ENCODE results near the gene FGR.

FGR gene

DNA sequence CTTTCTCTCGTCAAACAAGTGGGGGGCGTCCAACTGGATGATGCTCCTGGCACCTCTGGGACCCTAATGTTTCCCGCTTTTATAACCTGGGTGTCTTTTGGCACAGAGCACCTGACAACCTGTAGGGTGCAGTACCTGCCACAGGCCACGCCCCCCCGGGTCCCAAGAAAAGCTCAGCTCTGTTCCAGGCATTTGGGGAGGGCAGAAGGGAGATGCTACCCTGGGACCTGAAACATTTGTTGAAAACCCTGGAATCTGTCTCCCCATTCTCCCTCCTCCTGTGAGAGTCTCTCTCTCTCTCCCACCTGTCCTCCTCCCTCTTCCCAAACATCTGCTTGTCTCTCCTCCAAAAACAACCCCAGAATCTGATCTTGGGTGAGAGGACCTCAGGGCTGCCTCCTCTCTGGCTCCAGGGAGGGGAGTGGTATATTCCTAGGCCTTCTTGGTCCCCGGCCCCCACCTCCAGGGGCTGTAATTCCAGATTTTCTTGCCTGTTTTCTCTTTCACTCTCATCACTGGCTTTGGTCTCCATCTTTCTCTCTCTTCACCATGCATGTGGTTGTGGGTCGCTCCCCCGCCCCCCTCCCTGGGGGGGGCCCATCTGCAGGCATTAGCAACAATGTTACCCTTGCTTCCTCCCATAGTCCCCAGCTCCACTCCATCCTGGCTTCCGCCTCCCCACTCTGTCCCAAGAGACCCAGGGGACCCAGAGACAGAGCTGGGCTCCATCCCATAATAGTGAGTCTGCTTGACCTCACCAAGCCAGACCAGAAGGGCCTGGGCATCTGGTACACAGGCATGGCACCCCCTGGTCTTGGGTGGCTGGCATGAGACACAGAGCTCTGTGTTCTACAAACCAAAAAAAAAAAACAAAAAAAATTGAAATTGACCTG, 35.1 kb downstream of the FGR start:
- no peak overlapping the region for H3K27ac Mint-ChIP-seq
- peaks cover 2% of the 10 kb centered on the region for H3K36me3 Mint-ChIP-seq
- H3K27me3 Mint-ChIP-seq: no peaks in the 10 kb centered on the region
- no peak overlapping the region for H3K4me3 Mint-ChIP-seq
- no peaks in the 10 kb centered on the region for H3K9me3 Mint-ChIP-seq
- no peak for ATAC-seq (ENCODE audit: low read depth)
- DNase-seq (ENCODE audit: low spot score in 2 of 2): no peak
- peaks cover 31% of the 10 kb centered on the region for H3K4me1 Mint-ChIP-seq

DNA sequence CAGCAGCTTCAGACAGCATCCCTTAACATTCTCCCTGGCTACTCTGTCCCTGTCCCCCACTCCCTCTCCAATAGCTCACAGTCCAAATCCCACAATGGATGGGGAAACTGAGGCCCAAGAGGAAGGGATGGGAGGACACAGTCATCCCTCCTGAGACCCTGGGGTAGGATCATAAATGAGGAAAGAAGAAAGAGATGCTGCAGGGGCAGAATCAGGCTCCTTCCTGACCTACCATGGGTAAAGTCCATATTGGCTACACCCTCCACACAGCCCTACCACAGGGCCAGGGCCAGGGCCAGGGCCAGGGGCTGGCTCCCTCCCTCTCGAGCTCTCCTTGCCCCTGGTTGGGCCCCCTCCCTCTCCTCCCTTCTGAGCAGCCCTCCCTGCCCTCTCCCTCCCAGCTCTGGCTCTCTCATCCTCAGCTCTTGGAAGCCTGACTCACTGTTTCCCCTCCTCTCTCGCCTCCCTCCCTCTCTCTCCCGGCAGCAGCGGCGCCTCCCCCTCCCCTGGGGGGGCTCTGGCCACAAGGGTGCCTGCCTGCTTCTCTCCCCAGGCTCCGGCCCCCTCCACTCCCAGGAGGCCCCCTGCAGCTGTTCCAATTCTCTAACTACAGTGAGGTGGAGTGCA, 36.0 kb downstream of the FGR start:
- Mint-ChIP-seq H3K4me1 (peaks cover 30% of the 10 kb centered on the region), H3K9me3 (no peaks in the 10 kb centered on the region), H3K4me3 (no peak overlapping the region), H3K36me3 (peaks cover 2% of the 10 kb centered on the region), H3K27ac (no peak overlapping the region), H3K27me3 (no peaks in the 10 kb centered on the region)
- DNase-seq (ENCODE audit: low spot score in 2 of 2) (no peak), ATAC-seq (ENCODE audit: low read depth) (no peak)

DNA sequence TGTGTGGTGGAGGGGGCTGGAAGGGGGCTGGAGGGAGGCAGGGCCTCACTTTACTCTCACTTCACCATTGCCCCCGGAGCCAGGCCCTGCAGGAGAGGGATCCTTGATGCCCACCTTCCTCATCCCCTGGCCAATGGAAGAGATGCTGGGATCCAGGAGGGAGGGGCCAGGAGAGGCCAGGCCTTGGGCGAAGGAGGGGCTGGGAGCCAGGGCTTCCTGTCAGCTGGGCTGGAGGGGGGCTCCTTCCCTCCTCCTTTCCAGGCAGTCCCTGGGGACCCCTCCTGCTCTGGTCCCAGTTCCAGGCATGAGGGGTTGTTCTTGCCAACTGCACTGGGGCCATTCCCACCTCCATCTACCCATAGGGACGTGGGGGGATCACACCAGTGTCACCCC, 36.7 kb downstream of the FGR start:
- H3K4me3 Mint-ChIP-seq: no peak overlapping the region
- H3K27me3 Mint-ChIP-seq: no peaks in the 10 kb centered on the region
- no peak overlapping the region for H3K27ac Mint-ChIP-seq
- ATAC-seq (ENCODE audit: low read depth) (no peak), DNase-seq (ENCODE audit: low spot score in 2 of 2) (no peak)
- no peaks in the 10 kb centered on the region for H3K9me3 Mint-ChIP-seq
- H3K4me1 Mint-ChIP-seq: peaks cover 28% of the 10 kb centered on the region
- peaks cover 2% of the 10 kb centered on the region for H3K36me3 Mint-ChIP-seq

DNA sequence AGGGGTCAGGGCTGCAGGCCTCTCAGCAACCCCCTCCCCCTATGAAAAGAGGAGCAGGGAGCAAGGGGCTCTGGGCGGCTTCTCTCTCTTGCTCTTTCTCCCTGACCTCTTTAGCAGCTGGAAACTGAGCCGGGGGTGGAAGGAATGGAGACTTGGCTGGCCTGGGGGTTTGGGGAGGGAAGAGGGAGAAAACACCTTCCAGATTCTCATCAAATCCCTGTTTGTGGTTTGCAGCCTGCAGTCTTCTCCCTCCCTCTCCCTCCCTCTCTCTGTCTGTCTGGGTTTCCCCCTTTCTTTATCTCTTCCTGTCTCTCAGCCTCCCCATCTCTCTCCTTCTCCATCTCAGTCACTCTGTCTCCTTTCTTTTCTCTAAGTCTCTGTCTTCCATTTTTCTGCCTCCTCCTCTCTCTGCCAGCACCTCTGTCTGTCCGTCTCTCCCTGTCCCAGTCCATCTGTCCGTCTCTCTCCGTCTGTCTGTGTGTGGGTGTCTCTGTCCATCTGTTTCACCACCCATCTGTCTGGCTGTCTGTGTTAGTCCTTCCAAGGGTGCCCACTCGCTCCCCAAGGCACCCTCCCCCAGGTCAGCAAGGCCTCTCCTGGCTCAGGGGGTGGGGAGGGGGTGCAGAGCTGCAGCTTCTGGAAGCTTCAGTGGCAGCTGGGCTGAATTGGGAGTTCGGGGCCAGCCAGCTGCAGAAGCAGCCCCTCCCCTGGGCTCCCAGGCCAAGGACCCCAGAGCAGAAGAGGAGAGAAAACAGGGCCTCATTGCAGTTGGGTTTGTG, 37.3 kb downstream of the FGR start:
- no peaks in the 10 kb centered on the region for H3K27me3 Mint-ChIP-seq
- H3K9me3 Mint-ChIP-seq: no peaks in the 10 kb centered on the region
- peaks cover 28% of the 10 kb centered on the region for H3K4me1 Mint-ChIP-seq
- no peak overlapping the region for H3K27ac Mint-ChIP-seq
- peaks cover 2% of the 10 kb centered on the region for H3K36me3 Mint-ChIP-seq
- DNase-seq (ENCODE audit: low spot score in 2 of 2) (no peak), ATAC-seq (ENCODE audit: low read depth) (no peak)
- H3K4me3 Mint-ChIP-seq: peak overlapping the region; percentile 48

DNA sequence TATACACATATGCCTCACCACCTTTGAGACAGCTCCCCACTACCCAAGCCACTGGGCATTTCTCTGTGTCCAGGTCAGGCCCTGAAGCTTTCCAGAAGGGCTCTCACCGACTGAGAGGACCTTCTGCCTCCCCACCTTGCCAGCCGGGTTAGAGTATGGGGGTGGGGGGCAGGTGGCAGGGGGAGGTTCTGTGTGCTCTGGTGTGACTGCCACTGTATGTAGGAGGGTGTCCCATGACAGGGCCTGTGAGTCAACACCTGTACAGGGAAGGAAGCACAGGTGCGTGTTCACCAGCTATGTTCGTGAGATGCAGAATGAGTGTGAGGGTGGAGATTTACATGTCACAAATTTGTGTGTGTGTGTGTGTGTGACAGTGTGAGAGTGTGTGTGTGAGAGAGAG, 38.0 kb downstream of the FGR start:
- peaks cover 23% of the 10 kb centered on the region for H3K4me1 Mint-ChIP-seq
- H3K36me3 Mint-ChIP-seq: peaks cover 2% of the 10 kb centered on the region
- H3K27me3 Mint-ChIP-seq: no peaks in the 10 kb centered on the region
- H3K27ac Mint-ChIP-seq: no peak overlapping the region
- DNase-seq (ENCODE audit: low spot score in 2 of 2): no peak
- no peaks in the 10 kb centered on the region for H3K9me3 Mint-ChIP-seq
- ATAC-seq (ENCODE audit: low read depth): peak; percentile 56
- no peak overlapping the region for H3K4me3 Mint-ChIP-seq

DNA sequence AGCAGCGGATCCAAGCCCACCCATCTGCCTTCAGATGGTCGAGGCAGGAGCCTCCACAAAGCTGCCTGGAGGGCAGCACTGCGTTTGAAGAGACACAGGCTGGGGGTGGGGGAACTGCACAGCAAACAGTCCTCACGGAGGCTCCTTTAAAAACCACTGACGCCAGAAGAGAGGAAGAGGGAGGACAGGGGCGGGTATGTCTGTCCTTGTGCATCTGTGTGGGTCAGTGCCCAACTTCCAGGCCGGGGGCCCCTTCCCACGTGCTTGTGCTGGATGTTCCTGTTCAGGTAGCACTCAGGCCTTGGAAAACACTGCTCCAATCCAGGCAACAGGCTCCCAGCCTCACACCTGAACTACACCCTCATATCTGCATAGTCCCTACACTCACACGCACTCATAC, 38.7 kb downstream of the FGR start:
- no peak for DNase-seq (ENCODE audit: low spot score in 2 of 2)
- H3K4me3 Mint-ChIP-seq: no peak overlapping the region
- no peaks in the 10 kb centered on the region for H3K9me3 Mint-ChIP-seq
- H3K4me1 Mint-ChIP-seq: peaks cover 21% of the 10 kb centered on the region
- no peaks in the 10 kb centered on the region for H3K27me3 Mint-ChIP-seq
- H3K36me3 Mint-ChIP-seq: peaks cover 2% of the 10 kb centered on the region
- no peak for ATAC-seq (ENCODE audit: low read depth)
- no peak overlapping the region for H3K27ac Mint-ChIP-seq

DNA sequence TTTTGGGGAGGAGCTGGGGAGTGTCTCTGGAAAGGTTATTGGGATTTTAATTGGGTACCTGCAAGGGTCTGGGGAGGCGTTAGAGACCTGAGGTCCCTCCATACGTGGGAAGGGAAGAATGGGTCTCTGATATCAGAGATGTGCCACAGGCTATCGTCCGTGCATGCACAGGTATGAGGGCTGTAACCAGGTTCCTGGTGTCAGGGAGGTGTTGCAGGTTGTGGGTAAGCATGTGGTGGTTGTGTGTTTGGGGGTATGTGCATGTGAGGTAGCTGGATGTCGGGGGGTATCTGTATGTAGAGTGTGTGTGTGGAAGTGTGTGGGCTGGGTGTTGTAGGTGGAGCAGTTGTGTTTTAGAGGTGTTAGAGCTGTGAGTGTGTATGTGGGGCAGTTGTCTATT, 39.4 kb downstream of the FGR start:
- H3K9me3 Mint-ChIP-seq: no peaks in the 10 kb centered on the region
- no peaks in the 10 kb centered on the region for H3K27me3 Mint-ChIP-seq
- H3K4me1 Mint-ChIP-seq: peaks cover 16% of the 10 kb centered on the region
- peaks cover 2% of the 10 kb centered on the region for H3K36me3 Mint-ChIP-seq
- H3K4me3 Mint-ChIP-seq: no peak overlapping the region
- ATAC-seq (ENCODE audit: low read depth) (no peak), DNase-seq (ENCODE audit: low spot score in 2 of 2) (no peak)
- H3K27ac Mint-ChIP-seq: no peak overlapping the region

DNA sequence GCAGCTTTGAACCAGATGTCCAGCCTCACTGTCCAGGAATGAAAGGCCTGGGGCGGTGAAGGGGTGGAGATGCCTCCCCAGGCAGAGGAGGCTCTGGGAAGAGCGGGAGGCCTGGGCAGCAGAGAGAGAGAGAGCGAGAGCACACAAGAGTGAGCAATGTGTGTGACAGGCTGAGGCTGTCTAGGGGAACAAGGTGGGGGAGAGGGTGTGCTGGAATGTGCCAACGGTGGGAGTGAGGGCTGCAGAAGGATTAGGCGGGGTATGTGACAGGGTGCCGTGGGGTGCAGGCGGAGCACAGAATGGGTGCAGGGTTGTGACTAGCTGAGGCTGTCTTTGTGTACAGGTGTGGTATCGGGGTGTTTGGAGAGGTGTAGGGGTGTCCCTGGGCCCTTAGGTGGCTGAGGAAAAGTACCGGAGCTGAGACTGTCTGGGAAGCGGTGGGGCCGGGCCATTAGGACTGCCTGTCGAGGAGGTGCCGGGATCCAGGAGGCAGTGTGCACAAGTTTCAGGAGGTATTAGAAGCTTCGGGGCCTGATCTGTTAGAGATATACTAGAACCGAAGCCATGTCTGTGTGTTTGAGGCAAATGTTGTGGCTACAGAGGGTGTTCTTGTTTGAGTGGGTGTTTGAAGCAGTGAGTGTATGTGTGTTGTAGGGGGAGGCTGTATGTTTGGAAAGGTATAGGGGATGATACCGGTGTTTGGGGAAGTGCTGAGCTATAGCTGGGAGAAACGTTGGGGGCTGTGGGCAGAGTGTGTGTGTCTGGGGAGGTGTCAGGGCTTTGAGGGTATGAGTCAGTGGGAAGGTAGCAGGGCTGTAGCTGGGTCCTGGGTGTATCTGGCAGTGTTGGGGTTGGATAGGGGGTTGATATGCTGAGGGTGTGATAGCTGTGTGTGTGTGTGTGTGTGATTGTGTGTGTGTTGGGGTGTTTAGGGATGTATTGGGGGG, 40.1 kb downstream of the FGR start:
- H3K27ac Mint-ChIP-seq: no peak overlapping the region
- DNase-seq (ENCODE audit: low spot score in 2 of 2): no peak
- peaks cover 2% of the 10 kb centered on the region for H3K36me3 Mint-ChIP-seq
- ATAC-seq (ENCODE audit: low read depth): no peak
- H3K27me3 Mint-ChIP-seq: no peaks in the 10 kb centered on the region
- H3K4me1 Mint-ChIP-seq: peaks cover 12% of the 10 kb centered on the region
- no peaks in the 10 kb centered on the region for H3K9me3 Mint-ChIP-seq
- H3K4me3 Mint-ChIP-seq: no peak overlapping the region

DNA sequence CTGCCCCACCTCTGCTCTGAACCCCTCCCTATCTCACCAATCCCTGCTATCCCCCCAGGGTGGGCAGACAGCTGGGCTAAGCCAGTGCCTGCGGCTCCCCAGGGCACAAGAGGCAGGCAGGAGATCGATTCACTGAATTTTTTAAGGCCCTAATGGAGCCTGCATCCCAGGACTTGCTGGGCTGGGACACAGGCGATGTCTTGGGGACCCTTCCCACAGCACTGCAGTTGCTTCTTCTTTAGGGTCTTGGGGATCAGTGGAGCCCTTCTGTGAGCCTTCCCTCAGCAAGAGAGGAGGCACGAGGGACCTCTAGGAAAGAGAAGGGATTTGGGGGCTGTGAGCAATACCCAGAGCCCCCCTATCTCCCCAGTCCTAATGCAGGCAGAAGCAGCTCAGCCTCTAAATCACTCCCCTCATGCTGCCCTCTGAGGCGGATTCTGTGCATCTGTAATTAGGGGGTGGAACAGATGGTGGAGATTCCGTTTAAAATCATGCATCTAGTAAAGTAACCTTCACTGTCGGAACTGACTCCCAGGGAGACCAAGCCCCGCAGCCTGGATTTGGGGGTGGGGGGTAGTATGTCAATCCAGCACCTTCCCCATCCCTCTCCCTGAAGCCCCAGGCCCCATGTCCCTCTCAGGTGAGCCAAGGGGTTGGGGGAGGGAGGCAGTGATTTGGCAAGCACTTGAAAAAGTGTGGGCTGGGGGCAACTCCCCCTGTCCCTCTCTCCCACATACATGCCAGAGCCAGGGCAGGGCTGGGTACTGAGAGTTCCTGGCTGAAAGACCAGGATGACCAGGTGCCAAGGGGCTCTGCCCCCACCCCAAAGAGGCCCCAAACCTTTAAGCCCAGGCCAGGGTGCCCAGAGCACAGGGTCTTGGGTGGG, 41.1 kb downstream of the FGR start:
- ATAC-seq (ENCODE audit: low read depth): no peak
- H3K27me3 Mint-ChIP-seq: no peaks in the 10 kb centered on the region
- peaks cover 11% of the 10 kb centered on the region for H3K4me1 Mint-ChIP-seq
- H3K9me3 Mint-ChIP-seq: no peaks in the 10 kb centered on the region
- no peak for DNase-seq (ENCODE audit: low spot score in 2 of 2)
- peaks cover 2% of the 10 kb centered on the region for H3K36me3 Mint-ChIP-seq
- H3K27ac Mint-ChIP-seq: no peak overlapping the region
- H3K4me3 Mint-ChIP-seq: no peak overlapping the region

DNA sequence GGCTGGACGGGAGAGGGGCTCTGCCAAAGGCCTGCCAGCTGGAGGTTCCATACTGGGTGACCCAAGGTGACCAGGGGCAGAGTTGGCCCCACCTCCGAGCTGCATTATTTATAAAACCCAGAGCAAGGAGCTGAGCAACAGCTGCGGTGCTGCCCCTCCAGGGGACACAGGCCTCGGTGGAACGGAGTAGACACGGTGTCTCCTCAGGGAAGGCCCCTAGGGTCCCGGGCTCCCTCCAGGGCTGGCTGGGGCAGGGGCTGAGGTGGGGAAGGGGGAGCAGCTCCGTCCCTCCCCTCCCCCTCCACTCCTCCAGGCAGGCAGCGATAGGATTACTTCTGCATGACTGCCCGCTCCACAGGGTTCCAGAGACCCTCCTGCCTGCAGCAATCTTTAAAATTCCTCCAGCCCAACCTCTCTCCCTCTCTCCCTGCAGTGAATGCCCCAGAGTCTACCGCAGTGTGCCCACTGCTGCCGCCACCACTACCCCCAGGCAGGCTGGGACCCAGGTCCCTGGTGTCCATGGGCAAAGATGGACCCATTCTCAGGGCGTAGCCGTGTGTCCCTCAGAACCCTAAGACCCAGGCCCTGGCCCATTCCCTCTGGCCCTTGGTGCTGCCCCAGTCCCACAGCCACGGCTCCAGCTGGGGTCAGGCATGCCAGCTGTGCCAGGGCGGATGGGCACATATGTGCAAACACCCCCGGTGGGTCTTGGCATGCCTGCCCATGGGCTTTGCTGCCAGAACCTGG, 41.9 kb downstream of the FGR start:
- H3K27me3 Mint-ChIP-seq: no peaks in the 10 kb centered on the region
- no peak for DNase-seq (ENCODE audit: low spot score in 2 of 2)
- H3K36me3 Mint-ChIP-seq: peaks cover 2% of the 10 kb centered on the region
- ATAC-seq (ENCODE audit: low read depth): no peak
- peaks cover 6% of the 10 kb centered on the region for H3K4me1 Mint-ChIP-seq
- H3K4me3 Mint-ChIP-seq: no peak overlapping the region
- H3K9me3 Mint-ChIP-seq: no peaks in the 10 kb centered on the region
- no peak overlapping the region for H3K27ac Mint-ChIP-seq

DNA sequence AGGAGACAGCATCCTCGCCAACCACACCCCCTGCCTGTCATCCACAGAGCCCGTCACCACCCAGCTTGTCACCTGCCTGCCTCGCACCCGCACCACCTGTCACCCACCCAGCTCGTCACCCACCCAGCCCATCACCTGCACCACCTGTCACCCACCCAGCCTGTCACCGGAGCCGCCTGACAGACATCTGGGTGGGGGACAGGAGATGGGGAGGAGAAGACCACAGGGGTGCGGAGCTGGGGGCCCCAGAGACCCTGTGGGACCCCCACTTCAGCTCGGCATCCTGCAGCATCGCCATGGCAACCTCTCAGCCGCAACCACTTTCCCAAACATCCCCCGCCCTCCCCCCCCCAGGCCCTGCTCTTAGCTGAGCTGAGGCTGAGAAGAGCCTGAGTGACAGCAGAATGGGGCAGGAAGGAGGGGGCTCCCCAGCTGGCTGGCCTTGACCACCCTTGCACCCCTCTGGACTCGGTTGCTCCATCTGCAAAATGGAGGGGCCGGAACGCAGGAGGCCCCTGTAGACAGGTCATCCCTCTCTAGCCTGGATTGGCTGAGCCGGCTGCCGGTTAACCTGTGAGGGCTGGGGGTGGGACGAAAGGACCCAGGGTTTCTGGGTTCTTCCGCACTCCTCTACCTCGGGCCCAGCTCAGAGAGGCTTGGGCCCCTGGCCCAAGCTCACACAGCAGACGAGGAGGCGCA, 42.6 kb downstream of the FGR start:
- no peak overlapping the region for H3K27ac Mint-ChIP-seq
- no peaks in the 10 kb centered on the region for H3K4me1 Mint-ChIP-seq
- H3K4me3 Mint-ChIP-seq: no peak overlapping the region
- H3K9me3 Mint-ChIP-seq: no peaks in the 10 kb centered on the region
- ATAC-seq (ENCODE audit: low read depth) (no peak), DNase-seq (ENCODE audit: low spot score in 2 of 2) (no peak)
- no peaks in the 10 kb centered on the region for H3K36me3 Mint-ChIP-seq
- H3K27me3 Mint-ChIP-seq: no peaks in the 10 kb centered on the region

DNA sequence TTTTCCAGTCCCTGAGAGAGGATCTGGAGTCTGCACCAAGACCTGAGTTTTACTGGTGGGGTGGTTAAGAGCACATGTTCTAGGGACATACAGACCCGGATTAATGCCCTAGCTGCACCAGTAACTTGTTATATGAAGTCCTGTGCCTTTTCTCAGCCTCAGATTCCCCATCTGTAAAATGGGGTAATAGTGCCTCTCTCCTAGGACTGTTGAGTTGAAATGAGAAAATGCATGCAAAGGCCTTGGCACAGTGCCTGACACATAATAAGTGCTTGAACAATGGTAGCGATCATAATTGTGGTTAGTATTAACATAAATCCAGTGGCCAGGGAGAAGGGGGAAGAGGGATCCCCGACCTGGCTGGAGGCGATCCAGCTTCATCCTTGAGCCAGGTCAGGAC, 43.4 kb downstream of the FGR start:
- H3K4me3 Mint-ChIP-seq: no peak overlapping the region
- no peak overlapping the region for H3K27ac Mint-ChIP-seq
- no peaks in the 10 kb centered on the region for H3K27me3 Mint-ChIP-seq
- DNase-seq (ENCODE audit: low spot score in 2 of 2) (no peak), ATAC-seq (ENCODE audit: low read depth) (no peak)
- no peaks in the 10 kb centered on the region for H3K9me3 Mint-ChIP-seq
- H3K36me3 Mint-ChIP-seq: no peaks in the 10 kb centered on the region
- no peaks in the 10 kb centered on the region for H3K4me1 Mint-ChIP-seq

Measured in memory B cell (primary cell).